ENCODE measurements around the gene HNRNPDL.

The HNRNPDL gene

GRCh38 chr4:82380831-82381230 is 49.4 kb downstream of the HNRNPDL start:
- no peak for ATAC-seq
- TF ChIP-seq CSDC2 (CRISPR knock-in tag; IDR thresholded peaks at IDR 0.05) (no peak), TCF4 (CRISPR knock-in tag; IDR thresholded peaks at IDR 0.05; ENCODE audit: borderline replicate concordance) (no peak), POU6F1 (CRISPR knock-in tag; IDR thresholded peaks at IDR 0.05; ENCODE audit: borderline replicate concordance, low read depth) (no peak), TSHZ2 (CRISPR knock-in tag; IDR thresholded peaks at IDR 0.05) (no peak), CSRNP3 (CRISPR knock-in tag; IDR thresholded peaks at IDR 0.05) (no peak), ZFP30 (CRISPR knock-in tag; IDR thresholded peaks at IDR 0.05) (no peak), ZC3H10 (CRISPR knock-in tag; IDR thresholded peaks at IDR 0.05) (no peak), CREB5 (CRISPR knock-in tag; IDR thresholded peaks at IDR 0.05; ENCODE audit: low read depth) (no peak), BACH2 (CRISPR knock-in tag; IDR thresholded peaks at IDR 0.05; ENCODE audit: borderline replicate concordance) (no peak), SNAI2 (CRISPR knock-in tag; IDR thresholded peaks at IDR 0.05) (no peak), TOX (CRISPR knock-in tag; IDR thresholded peaks at IDR 0.05; ENCODE audit: borderline replicate concordance) (no peak), OSR1 (CRISPR knock-in tag; IDR thresholded peaks at IDR 0.05) (no peak), PATZ1 (CRISPR knock-in tag; IDR thresholded peaks at IDR 0.05; ENCODE audit: borderline replicate concordance) (no peak), GLIS3 (CRISPR knock-in tag; IDR thresholded peaks at IDR 0.05) (no peak), ZNF565 (CRISPR knock-in tag; conservative IDR thresholded peaks at IDR 0.05; ENCODE audit: low read depth) (no peak)

GRCh38 chr4:82380344-82380743 is 49.9 kb downstream of the HNRNPDL start:
- no peak for ATAC-seq
- TF ChIP-seq ESRRG (CRISPR knock-in tag; IDR thresholded peaks at IDR 0.05) (no peak), ISL1 (CRISPR knock-in tag; IDR thresholded peaks at IDR 0.05) (no peak), PATZ1 (CRISPR knock-in tag; IDR thresholded peaks at IDR 0.05; ENCODE audit: borderline replicate concordance) (no peak), ZNF70 (CRISPR knock-in tag; IDR thresholded peaks at IDR 0.05) (no peak), OSR1 (CRISPR knock-in tag; IDR thresholded peaks at IDR 0.05) (no peak), SNAI2 (CRISPR knock-in tag; IDR thresholded peaks at IDR 0.05) (no peak), ZNF8 (CRISPR knock-in tag; IDR thresholded peaks at IDR 0.05) (no peak), ZFP3 (CRISPR knock-in tag; IDR thresholded peaks at IDR 0.05) (no peak), RARB (CRISPR knock-in tag; IDR thresholded peaks at IDR 0.05) (no peak), ZFP30 (CRISPR knock-in tag; IDR thresholded peaks at IDR 0.05) (no peak), PPARA (CRISPR knock-in tag; IDR thresholded peaks at IDR 0.05; ENCODE audit: borderline replicate concordance) (no peak), ZC3H10 (CRISPR knock-in tag; IDR thresholded peaks at IDR 0.05) (no peak), TSHZ2 (CRISPR knock-in tag; IDR thresholded peaks at IDR 0.05) (no peak), GLIS3 (CRISPR knock-in tag; IDR thresholded peaks at IDR 0.05) (no peak), TOX (CRISPR knock-in tag; IDR thresholded peaks at IDR 0.05; ENCODE audit: borderline replicate concordance) (no peak)

Data from SK-N-SH treated with all-trans-retinoic acid at 6 μM for 48 hours (cell line).